Adipose tissue (tissue), 3 donors: ENCODE results near the gene PIGP. TPM values are rescaled to one million over a fixed set of nuclear protein-coding genes. Genes with fewer than 3 reads are reported as not detected.
"Not testable (repeated sequence)": the region's sequence is repeated elsewhere in the genome, so short reads cannot be mapped to it uniquely, and the experiment has no call there.

Experiments used
- H3K27ac ChIP-seq: one replicate; pipeline ENCODE4 v1.5.1; 2013; ENCODE audit warnings: low read depth, low read length
- WGBS, 3 donors: extraction: QIAGEN DNeasy Blood & Tissue Kit; methylation state at CpG; one replicate each; pipeline ENCODE4 v1.1.7; 2013; 5-methylcytosine and 5-hydroxymethylcytosine counted together
- polyA plus RNA-seq, 3 donors: library from polyadenylated mRNA; stranded (reverse); fragments of 200-250 nt; gene quantifications; one replicate each; pipeline ENCODE4 v1.2.3, GENCODE V29; 2013
- donor health status: healthy with polysubstance abuse.
- donor health status: Bipolar disorder and iron deficiency.
- donor health status: healthy.

PIGP gene
- polyA plus RNA-seq, 3 donors: 18.4 to 34.9 (median 31.5) TPM

DNA sequence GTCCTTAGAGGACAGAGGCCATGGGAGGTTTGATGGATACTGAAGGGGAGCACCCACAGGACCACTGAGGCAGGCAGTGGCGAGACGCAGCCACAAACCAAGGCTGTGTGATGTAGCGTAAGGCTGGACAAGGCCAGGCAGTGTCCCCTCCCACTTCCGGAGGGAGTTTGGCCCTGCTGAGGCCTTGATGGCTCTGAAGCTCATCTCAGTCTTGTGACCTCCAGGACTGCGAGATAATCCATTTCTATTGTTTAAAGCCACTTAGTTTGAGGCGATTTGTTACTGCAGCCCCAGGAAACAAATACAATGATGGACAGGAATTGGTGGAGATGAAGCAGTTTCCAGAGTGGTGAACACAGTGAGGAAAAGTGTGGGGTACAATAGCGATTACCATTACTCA lies 15.3 kb downstream of the PIGP start:
- H3K27ac ChIP-seq: no peak overlapping the region
- WGBS, 3 donors: 88 to 90% (median 88%) methylated on average over 7 of the region's 7 CpGs

DNA sequence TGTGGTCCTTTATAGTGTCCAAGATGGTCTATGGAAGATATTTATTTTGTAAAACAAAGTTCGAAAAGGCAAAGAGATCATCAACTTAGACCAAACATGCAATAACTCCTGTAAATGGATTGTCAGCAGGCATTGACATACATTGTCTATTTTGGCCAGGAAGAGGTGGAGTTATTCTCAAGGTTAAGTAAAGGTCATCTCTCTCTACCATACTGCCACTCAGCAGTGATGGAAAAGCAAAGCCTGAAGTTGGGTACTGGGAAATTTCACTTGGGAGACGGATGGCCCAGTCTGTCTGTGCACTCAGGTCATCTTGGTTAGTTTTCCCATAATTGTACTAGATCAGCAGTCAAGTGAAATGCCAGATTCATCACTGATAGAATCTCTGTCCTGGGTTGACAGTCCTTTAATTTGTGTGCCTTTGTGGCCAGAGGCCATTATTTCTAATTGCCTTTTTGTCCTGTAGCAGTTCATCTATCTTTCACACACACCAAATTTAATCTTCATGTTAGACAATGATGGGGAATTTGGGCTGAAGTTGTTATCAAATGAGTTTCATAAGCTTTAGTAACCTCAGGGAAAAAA lies 17.5 kb downstream of the PIGP start:
- no peak overlapping the region for H3K27ac ChIP-seq
- WGBS, 3 donors: 75 to 86% (median 85%) methylated on average over 2 of the region's 2 CpGs

DNA sequence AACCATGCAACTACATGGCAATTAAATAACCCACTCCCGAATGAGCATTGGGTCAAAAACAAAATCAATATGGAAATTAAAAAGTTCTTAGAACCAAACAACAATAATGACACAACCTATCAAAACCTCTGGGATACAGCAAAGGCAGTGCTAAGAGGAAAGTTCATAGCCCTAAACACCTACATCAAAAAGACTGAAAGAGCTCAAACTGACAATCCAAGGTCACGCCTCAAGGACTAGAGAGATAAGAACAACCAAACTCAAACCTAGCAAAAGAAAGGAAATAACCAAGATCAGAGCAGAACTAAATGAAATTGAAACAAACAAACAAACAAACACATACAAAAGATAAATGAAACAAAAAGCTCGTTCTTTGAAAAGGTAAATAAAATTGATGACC lies 23.1 kb downstream of the PIGP start:
- 66 to 88% (median 78%) methylated on average over 3 of the region's 3 CpGs for WGBS, 3 donors
- H3K27ac ChIP-seq: not testable (repeated sequence)

DNA sequence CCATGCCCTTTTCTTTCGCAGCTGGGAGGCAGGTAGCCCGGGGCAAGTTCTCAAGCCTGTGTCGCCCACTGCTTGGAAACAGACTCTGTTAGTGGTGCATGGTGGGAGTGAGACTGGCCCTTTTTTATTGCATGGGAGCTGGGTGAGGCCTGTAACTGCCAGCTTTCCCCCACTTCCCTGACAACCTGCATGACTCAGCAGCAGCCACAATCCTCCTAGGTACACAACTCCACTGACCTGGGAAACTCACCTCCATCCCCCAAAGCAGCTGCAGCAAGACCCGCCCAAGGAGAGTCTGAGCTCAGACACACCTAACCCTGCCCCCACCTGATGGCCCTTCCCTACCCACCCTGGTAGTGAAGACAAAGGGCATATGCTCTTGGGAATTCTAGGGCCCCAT lies 25.8 kb downstream of the PIGP start:
- H3K27ac ChIP-seq: no peak overlapping the region
- WGBS, 3 donors: 91 to 94% (median 91%) methylated on average over 4 of the region's 4 CpGs

DNA sequence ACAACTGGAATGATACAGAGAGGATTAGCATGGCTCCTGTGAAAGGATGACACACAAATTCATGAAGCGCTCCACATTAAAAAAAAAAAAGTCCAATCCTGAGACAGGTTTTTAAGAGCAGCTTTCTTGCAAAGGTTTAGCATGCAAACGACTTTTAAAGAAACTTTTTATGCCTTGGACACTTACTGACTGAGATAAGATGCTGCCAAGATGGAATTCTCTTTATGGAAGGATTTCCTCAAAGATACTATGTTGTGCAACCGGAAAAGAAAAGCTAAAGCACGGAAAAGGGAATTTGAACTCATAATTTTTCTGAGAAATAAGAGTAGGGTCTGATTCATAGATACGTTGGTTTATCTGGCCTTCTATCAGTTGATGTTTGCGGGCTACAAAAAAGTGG lies 27.3 kb downstream of the PIGP start:
- 60 to 75% (median 63%) methylated on average over 6 of the region's 6 CpGs for WGBS, 3 donors
- no peak overlapping the region for H3K27ac ChIP-seq

DNA sequence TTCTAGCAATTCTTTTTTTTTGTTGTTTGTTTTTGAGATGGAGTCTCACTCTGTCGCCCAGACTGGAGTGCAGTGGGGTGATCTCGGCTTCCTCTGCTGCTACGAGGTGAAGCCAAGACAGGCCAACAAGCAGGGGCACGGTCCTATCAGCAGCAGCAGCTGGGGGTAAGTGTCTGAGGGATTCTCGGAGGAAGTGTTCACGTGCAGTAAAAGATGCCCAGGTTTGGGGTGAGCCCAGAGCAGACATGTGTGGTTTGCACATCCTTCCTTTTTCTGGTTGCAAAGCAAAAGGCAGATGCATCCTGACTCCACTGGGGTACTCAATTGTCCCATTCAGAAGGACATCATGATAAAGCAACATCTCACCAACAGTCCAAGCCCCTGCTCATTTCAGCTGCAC lies 27.7 kb downstream of the PIGP start:
- WGBS, 3 donors: 48 to 73% (median 53%) methylated on average over 6 of the region's 6 CpGs
- H3K27ac ChIP-seq: no peak overlapping the region

DNA sequence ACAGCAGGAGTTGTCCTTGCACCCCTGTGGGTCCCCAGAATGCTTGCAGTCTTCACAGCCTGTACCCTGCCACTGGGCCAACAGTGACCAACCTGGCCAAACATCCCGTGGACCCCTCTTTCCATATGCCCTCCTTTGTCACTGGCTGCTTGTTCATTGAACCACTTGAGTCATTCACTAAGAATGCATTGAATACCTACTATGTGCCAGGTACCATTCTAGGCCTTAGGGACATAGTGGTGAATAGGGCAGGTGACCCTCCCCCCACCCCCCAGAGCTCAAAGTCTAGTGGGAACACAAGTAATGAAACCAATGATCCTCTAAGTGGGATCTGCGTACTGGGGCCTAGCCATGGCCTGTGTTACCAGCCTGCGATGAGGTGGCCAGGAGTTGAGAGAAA lies 28.2 kb downstream of the PIGP start:
- WGBS, 3 donors: 93 to 99% (median 94%) methylated on average over 3 of the region's 3 CpGs
- no peak overlapping the region for H3K27ac ChIP-seq

DNA sequence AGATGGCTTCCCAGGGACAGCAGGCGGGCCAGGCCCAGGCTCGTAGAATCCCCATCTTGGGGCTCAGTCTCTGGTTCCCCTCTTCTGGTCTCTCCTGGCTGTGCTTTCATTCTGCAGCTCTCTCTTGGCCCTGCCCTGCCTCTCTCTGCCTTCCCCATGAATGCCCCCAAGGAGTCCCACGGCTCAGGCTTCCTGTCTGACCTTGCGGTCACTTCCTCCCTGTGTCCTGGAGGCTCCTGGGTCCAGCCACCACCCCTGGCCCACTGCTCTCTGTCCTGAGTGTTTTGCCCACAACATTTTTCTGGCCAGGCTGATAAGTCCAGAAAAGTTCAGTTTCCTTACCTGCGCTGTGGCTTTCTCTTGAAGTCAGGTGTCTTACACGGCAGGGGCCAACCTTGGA lies 29.1 kb downstream of the PIGP start:
- 77 to 86% (median 78%) methylated on average over 6 of the region's 6 CpGs for WGBS, 3 donors
- H3K27ac ChIP-seq: no peak overlapping the region

DNA sequence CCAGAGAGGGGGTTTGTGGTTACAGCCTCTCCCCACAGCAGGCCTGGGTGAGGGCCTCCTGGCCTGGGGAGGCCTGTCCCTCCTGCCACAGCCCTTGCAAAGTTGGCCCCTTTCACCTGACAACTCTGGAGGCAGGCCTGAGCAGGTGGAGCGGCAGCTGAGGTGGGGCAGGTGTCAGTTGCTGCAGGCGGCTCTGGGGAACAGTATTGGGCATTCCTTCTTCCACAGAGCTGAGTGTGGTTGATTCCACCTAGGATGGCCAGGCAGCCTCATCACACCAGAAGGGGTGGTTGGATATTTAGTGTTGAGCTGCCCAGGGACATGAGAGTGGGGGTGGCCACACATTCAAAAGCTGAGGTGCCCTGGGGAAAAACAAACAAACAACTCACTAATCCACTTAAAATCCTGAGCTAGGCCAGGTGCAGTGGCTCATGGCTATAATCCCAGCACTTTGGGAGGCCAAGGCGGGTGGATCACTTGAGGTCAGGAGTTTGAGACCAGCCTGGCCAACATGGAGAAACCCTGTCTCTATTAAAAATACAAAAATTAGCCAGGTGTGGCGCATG lies 31.1 kb downstream of the PIGP start:
- WGBS, 3 donors: 94 to 96% (median 95%) methylated on average over 4 of the region's 4 CpGs
- no peak overlapping the region for H3K27ac ChIP-seq

DNA sequence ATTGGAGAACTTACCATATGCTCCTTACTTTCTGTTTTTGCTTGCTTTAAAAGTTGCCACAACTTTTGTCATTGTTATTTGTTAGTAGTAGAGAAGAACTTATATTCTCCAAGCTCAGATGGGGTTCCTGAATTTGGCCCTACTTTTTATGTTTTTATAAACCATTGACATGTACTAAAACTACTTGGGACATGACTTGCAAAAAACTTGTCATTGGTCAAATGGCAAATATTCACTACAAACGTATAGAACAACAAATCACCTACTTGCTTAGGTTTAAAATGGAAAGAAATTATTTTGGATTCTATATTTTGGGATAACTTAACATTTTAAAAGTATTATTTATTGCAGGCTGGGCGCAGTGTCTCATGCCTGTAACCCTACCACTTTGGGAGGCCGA lies 32.7 kb downstream of the PIGP start:
- WGBS, 3 donors: 88 to 94% (median 91%) methylated on average over 3 of the region's 3 CpGs
- no peak overlapping the region for H3K27ac ChIP-seq

DNA sequence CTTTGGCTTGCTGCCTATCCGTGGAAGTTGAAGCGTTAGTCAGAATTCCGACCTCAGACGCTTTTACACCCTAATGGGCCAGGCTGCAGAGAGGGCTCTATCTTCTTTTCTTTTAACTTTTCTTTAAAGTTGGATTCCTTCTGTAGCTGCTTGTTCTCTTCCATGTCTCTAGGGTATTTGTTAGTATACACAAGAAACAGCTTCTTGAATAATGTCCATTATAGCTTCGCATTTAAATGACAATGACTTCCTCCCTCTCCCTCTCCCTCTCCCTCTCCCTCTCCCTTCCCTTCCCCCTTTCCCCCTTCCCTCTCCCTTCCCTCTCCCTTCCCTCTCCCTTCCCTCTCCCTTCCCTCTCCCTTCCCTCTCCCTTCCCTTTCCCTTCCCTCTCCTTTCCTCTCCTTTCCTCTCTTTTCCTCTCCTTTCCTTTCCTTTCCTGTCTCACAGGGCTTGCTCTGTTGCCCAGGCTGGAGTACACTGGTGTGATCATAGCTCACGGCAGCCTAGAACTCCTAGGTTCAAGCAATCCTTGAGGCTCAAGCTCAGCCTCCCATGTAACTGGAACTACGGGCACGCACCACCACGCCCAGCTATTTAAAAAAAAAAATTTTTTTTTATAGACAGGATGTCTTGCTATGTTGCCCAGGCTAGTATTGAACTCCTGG lies 33.3 kb downstream of the PIGP start:
- no peak overlapping the region for H3K27ac ChIP-seq
- WGBS, 3 donors: 66 to 78% (median 66%) methylated on average over 9 of the region's 9 CpGs

DNA sequence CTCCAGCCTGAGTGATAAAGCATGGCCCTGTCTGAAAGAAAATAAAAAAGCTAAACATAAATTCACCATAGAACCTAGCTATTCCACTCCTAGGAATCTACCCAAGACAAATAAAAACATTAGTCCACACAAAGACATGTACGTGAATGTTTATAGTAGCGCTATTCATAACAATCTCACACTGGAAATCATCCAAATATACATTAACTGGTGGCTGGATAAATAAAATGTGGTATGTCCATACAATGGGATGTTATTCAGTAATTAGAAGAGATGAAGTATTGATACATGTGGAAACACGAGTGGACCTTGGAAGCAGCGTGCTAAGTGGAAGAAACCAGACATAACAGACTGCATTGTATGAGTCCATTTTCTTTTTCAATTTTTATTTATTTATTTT lies 36.7 kb downstream of the PIGP start:
- WGBS, 3 donors: 86 to 95% (median 91%) methylated on average over 4 of the region's 4 CpGs
- no peak overlapping the region for H3K27ac ChIP-seq

DNA sequence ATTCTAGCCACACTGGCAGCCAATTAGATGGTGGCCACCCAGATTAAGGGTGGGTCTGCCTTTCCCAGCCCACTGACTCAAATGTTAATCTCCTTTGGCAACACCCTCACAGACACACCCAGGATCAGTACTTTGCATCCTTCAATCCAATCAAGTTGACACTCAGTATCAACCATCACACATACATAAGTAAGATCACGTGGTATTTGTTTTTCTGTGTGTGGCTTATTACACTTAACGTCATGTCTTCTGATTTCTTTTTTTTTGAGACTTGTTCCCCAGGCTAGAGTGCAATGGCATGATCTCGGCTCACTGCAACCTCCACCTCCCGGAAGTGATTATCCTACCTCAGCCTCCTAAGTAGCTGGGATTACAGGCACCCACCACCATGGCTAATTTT lies 38.5 kb downstream of the PIGP start:
- H3K27ac ChIP-seq: not testable (repeated sequence)
- 84 to 91% (median 86%) methylated on average over 4 of the region's 4 CpGs for WGBS, 3 donors

DNA sequence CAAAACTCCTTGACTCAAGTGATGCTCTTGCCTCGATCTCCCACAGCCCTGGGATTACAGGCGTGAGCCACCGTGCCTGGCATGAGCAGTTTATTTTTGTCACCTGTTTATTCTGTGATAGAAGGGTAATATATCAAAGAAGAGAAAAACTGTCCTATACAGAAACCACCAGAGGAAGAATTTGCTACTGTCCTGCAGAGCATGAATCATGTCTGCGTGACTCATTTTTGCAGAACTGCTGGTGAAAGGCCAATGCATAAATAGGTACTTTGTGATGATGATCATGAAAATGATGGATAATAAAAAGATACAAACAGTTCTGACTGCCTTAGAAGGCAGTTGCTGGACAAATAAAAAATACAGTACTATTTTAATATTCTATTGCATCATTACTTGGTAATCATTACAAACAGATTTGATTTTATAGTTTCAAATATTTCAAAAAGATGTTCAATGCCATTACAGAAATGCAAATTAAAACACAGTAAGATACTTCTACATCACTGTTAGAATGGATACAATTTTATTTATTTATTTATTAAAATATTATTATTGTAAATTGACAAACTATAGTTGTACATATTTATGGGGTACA lies 39.9 kb downstream of the PIGP start:
- 75 to 83% (median 82%) methylated on average over 4 of the region's 4 CpGs for WGBS, 3 donors
- no peak overlapping the region for H3K27ac ChIP-seq

DNA sequence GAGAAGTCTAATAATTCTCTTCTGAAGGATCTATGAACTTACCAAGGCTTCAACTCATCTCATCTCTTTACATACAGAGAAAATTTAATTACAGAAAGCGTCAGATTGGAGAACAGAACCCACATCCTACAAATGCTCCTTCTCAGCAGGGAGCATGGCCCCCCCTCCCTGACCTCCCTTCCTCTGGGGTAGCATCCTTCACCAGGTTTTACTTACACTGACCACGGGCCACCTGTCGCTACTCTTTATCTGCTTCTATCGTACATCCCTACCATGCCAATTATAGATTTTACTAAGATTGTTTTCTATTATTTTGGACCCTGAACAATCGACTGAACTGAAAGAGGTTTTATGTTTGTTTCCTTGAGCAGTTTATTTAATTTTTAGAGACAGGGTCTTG lies 40.6 kb downstream of the PIGP start:
- WGBS, 3 donors: 79 to 89% (median 86%) methylated on average over 5 of the region's 5 CpGs
- H3K27ac ChIP-seq: no peak overlapping the region

DNA sequence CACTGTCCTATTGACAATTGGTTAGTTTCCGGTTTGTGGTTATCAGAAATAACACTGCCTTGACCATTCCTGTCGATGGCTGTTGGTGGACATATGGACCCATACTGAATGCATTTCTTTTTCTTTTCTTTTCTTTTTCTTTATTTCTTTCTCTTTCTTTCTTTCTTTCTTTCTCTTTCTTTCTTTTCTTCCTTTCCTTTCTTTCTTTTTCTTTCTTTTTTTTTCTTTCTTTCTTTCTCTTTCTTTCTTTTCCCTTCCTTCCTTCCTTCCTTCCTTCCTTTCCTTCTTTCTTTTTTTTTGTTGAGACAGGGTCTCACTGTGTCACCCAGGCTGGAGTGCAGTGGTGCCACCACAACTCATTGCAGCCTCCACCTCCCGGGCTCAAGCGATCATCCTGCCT lies 42.0 kb downstream of the PIGP start:
- 93 to 96% (median 95%) methylated on average over 4 of the region's 4 CpGs for WGBS, 3 donors
- H3K27ac ChIP-seq: no peak overlapping the region

DNA sequence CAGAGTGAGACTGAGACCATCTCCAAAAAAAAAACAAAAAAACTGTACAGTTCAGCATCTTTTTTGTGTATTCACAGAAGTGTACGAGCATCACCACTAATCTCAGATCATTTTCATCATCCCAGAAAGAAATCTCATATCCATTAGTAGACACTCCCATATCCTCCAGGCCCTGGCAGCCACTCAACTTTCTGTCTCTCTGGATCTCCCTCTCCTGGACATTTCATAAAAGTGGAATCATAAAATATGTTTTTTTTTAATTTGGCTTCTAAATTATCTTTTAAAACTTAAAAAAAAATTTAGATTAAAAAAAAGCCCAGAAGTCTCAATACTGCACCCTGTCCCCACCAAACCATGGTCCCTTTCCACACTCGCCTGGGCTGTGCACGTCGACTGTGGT lies 44.3 kb downstream of the PIGP start:
- WGBS, 3 donors: 79 to 85% (median 82%) methylated on average over 4 of the region's 4 CpGs
- no peak overlapping the region for H3K27ac ChIP-seq

DNA sequence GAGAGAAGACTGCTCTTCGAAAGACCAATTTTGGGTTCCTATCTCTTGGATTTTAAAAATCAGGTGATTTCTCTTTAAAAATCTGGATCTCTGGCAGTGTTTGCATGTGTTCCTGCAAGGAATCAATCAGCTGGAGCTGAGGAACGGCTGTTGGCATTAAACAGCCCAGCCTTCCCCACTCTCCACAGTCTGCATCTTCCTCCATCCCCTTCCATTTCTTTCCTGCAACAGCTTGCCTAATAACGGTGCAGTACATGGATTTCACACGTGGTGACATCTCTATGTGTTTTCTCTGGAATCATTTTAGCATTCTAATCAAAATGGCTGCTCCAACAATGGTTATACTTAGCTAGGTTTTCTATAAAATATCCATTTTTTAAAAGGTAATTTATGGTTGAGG lies 46.4 kb downstream of the PIGP start:
- WGBS, 3 donors: 38 to 48% (median 44%) methylated on average over 4 of the region's 4 CpGs
- H3K27ac ChIP-seq: no peak overlapping the region

DNA sequence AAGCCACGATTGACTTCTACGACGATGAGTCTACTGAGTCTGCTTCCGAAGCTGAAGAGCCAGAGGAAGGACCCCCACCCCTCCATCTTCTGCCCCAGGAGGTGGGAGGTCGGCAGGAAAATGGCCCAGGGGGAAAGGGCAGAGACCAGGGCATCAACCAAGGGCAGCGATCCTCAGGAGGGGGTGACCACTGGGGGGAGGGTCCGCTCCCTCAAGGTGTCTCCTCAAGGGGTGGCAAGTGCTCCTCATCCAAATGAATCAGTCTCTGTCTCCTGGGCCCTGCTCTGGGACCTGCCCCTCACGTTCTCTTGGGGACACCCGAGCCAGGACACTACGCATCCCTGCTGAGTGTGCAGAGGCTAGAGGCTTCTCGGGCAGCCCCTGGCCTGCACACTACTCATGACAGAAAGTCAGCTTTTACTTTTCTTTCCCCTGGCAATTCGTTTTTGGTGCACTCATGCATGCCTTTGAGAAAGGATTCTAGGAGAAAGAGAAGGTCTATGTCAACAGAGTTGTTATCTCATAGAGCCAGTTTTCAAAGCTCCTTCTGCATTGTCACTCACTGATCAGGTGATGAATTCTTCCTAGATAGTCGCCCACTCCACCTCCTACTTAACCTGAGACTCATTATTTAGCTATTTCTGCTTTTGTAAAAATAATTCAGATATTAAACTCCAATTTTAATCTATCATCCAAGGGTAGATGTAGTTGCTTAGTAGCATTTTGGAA lies 54.8 kb downstream of the PIGP start:
- H3K27ac ChIP-seq: no peak overlapping the region
- 53 to 75% (median 75%) methylated on average over 13 of the region's 13 CpGs for WGBS, 3 donors
